ENCODE data around the gene FRRS1L.

The FRRS1L gene

DNA sequence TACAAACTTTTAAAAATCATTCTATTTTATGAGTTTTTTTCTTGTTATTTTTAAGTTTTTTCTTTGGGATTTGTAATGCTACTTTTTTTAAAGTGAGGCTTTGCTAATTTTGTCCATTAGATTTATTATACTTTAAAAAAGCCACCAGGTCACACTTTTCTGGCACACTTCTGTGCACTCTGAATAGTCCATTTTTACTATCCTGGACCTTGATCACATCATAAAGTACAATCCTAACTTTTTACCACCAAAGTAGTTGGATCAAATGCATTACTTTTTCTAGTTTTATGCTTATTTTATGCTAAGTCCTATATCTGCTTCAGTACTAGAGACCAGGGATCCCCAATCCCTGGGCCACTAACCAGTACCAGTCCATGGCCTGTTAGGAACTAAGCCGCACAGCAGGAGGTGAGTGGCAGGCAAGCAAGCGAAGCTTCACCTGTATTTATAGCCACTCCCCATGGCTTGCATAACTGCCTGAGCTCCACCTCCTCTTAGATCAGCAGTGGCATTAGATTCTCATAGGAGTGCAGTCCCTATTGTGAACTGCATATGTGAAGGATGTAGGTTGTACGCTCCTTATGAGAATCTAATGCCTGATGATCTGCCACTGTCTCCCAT, 16.0 kb downstream of the FRRS1L start:
- H3K9ac ChIP-seq = no peak overlapping the region
- H3K36me3 ChIP-seq (ENCODE audit: insufficient read depth) = no peaks in the 10 kb centered on the region
- no peaks in the 10 kb centered on the region for H3K79me2 ChIP-seq (ENCODE audit: insufficient read depth, low read depth)
- TF ChIP-seq CTCF (conservative IDR thresholded peaks at IDR 0.05; ENCODE audit: low read depth, low read length) = no peak
- H3K4me1 ChIP-seq (ENCODE audit: low read depth, poor library complexity, severe bottlenecking) = no peaks in the 10 kb centered on the region
- H3K4me2 ChIP-seq = no peak overlapping the region
- no peaks in the 10 kb centered on the region for H3K27me3 ChIP-seq (ENCODE audit: insufficient read depth, low read depth)
- H3K27ac ChIP-seq = no peak overlapping the region
- H3K4me3 ChIP-seq (IDR thresholded peaks at IDR 0.05; ENCODE audit: insufficient read depth, low read depth, low read length) = no peak overlapping the region
- no peak overlapping the region for H2AFZ ChIP-seq (ENCODE audit: low read depth)
- no peaks in the 10 kb centered on the region for H4K20me1 ChIP-seq (ENCODE audit: insufficient read depth)

GRCh38 chr9:109149722-109150121, 17.3 kb downstream of the FRRS1L start:
- Histone ChIP-seq H3K27me3 (ENCODE audit: insufficient read depth, low read depth) (no peaks in the 10 kb centered on the region), H2AFZ (ENCODE audit: low read depth) (no peak overlapping the region), H3K27ac (no peak overlapping the region), H3K4me1 (ENCODE audit: low read depth, poor library complexity, severe bottlenecking) (no peaks in the 10 kb centered on the region), H3K9ac (no peak overlapping the region), H4K20me1 (ENCODE audit: insufficient read depth) (no peaks in the 10 kb centered on the region), H3K4me3 (IDR thresholded peaks at IDR 0.05; ENCODE audit: insufficient read depth, low read depth, low read length) (no peak overlapping the region), H3K36me3 (ENCODE audit: insufficient read depth) (no peaks in the 10 kb centered on the region), H3K79me2 (ENCODE audit: insufficient read depth, low read depth) (no peaks in the 10 kb centered on the region), H3K4me2 (no peak overlapping the region)
- TF ChIP-seq CTCF (conservative IDR thresholded peaks at IDR 0.05; ENCODE audit: low read depth, low read length) = no peak

- Histone ChIP-seq H3K79me2 (ENCODE audit: insufficient read depth, low read depth) (no peaks in the 10 kb centered on the region), H3K4me3 (IDR thresholded peaks at IDR 0.05; ENCODE audit: insufficient read depth, low read depth, low read length) (no peak overlapping the region), H3K4me2 (no peak overlapping the region), H3K27me3 (ENCODE audit: insufficient read depth, low read depth) (no peaks in the 10 kb centered on the region), H2AFZ (ENCODE audit: low read depth) (no peak overlapping the region), H3K27ac (no peak overlapping the region), H4K20me1 (ENCODE audit: insufficient read depth) (no peaks in the 10 kb centered on the region), H3K9ac (no peak overlapping the region), H3K4me1 (ENCODE audit: low read depth, poor library complexity, severe bottlenecking) (peaks cover 4% of the 10 kb centered on the region), H3K36me3 (ENCODE audit: insufficient read depth) (no peaks in the 10 kb centered on the region)
- TF ChIP-seq CTCF (conservative IDR thresholded peaks at IDR 0.05; ENCODE audit: low read depth, low read length) = no peak
Observed at GRCh38 chr9:109149089-109149488, 18.0 kb downstream of the FRRS1L start.

DNA sequence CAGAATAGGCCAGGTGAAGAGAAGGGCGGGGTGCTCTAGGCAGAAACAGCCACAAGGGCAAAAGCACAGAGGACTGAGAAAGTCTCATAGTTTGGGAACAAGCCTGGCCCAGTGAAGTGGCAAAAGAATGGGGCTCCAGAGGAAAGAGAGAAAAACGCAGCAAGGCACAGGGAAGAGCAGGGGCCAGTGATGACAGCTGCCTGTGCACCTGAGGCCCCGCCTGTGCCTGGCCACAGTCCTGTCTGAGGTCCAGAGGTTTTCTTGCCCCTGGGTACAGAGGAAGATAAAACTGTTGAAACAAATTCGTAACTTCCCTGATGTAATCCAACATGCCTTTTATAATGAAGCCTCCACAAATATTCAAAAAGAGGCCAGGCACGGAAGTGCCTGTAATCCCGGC, 22.0 kb downstream of the FRRS1L start:
- Histone ChIP-seq H3K79me2 (ENCODE audit: insufficient read depth, low read depth) (no peaks in the 10 kb centered on the region), H3K4me3 (IDR thresholded peaks at IDR 0.05; ENCODE audit: insufficient read depth, low read depth, low read length) (no peak overlapping the region), H2AFZ (ENCODE audit: low read depth) (no peak overlapping the region), H3K4me1 (ENCODE audit: low read depth, poor library complexity, severe bottlenecking) (peaks cover 13% of the 10 kb centered on the region), H3K27ac (no peak overlapping the region), H4K20me1 (ENCODE audit: insufficient read depth) (no peaks in the 10 kb centered on the region), H3K27me3 (ENCODE audit: insufficient read depth, low read depth) (no peaks in the 10 kb centered on the region), H3K9ac (no peak overlapping the region), H3K4me2 (no peak overlapping the region), H3K36me3 (ENCODE audit: insufficient read depth) (no peaks in the 10 kb centered on the region)
- no peak for TF ChIP-seq CTCF (conservative IDR thresholded peaks at IDR 0.05; ENCODE audit: low read depth, low read length)

Data from KMS-11 (cell line).